ENCODE data around the gene ATAD3B. TPM values are rescaled to one million over a fixed set of nuclear protein-coding genes. Genes with fewer than 3 reads are reported as not detected.
"Not testable (repeated sequence)": the region's sequence is repeated elsewhere in the genome, so short reads cannot be mapped to it uniquely, and the experiment has no call there.

Gene ATAD3B
- total RNA-seq, 2 donors from 2014 or later, result 15.4 to 30.9 TPM

- H3K36me3 ChIP-seq, result no peaks in the 10 kb centered on the region
- H3K9me3 ChIP-seq, result no peaks in the 10 kb centered on the region
- DNase-seq (ENCODE audit: low spot score) (no peak), ATAC-seq (ENCODE audit: insufficient number of reproducible peaks, low FRiP score, low read depth) (no peak)
- no peaks in the 10 kb centered on the region for H3K27me3 ChIP-seq (replicated peaks; ENCODE audit: insufficient read depth)
- H3K4me3 ChIP-seq, result no peak overlapping the region
- no peak overlapping the region for H3K27ac ChIP-seq
- TF ChIP-seq CTCF (IDR thresholded peaks at IDR 0.05), result no peak
- no peaks in the 10 kb centered on the region for H3K4me1 ChIP-seq (ENCODE audit: control insufficient read depth in 1 of 2, low read depth in 2 of 2)
Observed at GRCh38 chr1:1451696-1452364, 19.7 kb upstream of the ATAD3B start.

- not testable (repeated sequence) for ATAC-seq (ENCODE audit: insufficient number of reproducible peaks, low FRiP score, low read depth); H3K4me3 ChIP-seq; H3K4me1 ChIP-seq (ENCODE audit: control insufficient read depth in 1 of 2, low read depth in 2 of 2)
Observed at GRCh38 chr1:1452365-1452739, 19.2 kb upstream of the ATAD3B start.

GRCh38 chr1:1452882-1453281 is 18.7 kb upstream of the ATAD3B start:
- ATAC-seq (ENCODE audit: insufficient number of reproducible peaks, low FRiP score, low read depth), result no peak
- no peak for DNase-seq (ENCODE audit: low spot score)
- TF ChIP-seq CTCF (IDR thresholded peaks at IDR 0.05), result no peak

More at GRCh38 chr1:1452365-1452739, 19.2 kb upstream of the ATAD3B start:
- H3K36me3 ChIP-seq; H3K27ac ChIP-seq; H3K27me3 ChIP-seq (replicated peaks; ENCODE audit: insufficient read depth); H3K9me3 ChIP-seq; DNase-seq (ENCODE audit: low spot score): not testable (repeated sequence)

GRCh38 chr1:1454286-1455056 is 17.1 kb upstream of the ATAD3B start:
- not testable (repeated sequence) for DNase-seq (ENCODE audit: low spot score); H3K4me1 ChIP-seq (ENCODE audit: control insufficient read depth in 1 of 2, low read depth in 2 of 2); H3K27ac ChIP-seq; ATAC-seq (ENCODE audit: insufficient number of reproducible peaks, low FRiP score, low read depth); H3K9me3 ChIP-seq; H3K27me3 ChIP-seq (replicated peaks; ENCODE audit: insufficient read depth); H3K4me3 ChIP-seq; H3K36me3 ChIP-seq

More at GRCh38 chr1:1452882-1453281, 18.7 kb upstream of the ATAD3B start:
- H3K36me3 ChIP-seq, result no peaks in the 10 kb centered on the region
- no peaks in the 10 kb centered on the region for H3K9me3 ChIP-seq
- H3K27ac ChIP-seq, result no peak overlapping the region
- no peaks in the 10 kb centered on the region for H3K4me1 ChIP-seq (ENCODE audit: control insufficient read depth in 1 of 2, low read depth in 2 of 2)
- H3K27me3 ChIP-seq (replicated peaks; ENCODE audit: insufficient read depth), result no peaks in the 10 kb centered on the region
- no peak overlapping the region for H3K4me3 ChIP-seq

- Histone ChIP-seq H3K36me3 (no peaks in the 10 kb centered on the region), H3K27ac (no peak overlapping the region), H3K27me3 (replicated peaks; ENCODE audit: insufficient read depth) (no peaks in the 10 kb centered on the region), H3K4me1 (ENCODE audit: control insufficient read depth in 1 of 2, low read depth in 2 of 2) (no peaks in the 10 kb centered on the region), H3K4me3 (no peak overlapping the region), H3K9me3 (no peaks in the 10 kb centered on the region)
- DNase-seq (ENCODE audit: low spot score), result no peak
- no peak for TF ChIP-seq CTCF (IDR thresholded peaks at IDR 0.05)
- ATAC-seq (ENCODE audit: insufficient number of reproducible peaks, low FRiP score, low read depth), result no peak
Observed at GRCh38 chr1:1455366-1455884, 16.1 kb upstream of the ATAD3B start.

- not testable (repeated sequence) for H3K4me1 ChIP-seq (ENCODE audit: control insufficient read depth in 1 of 2, low read depth in 2 of 2); ATAC-seq (ENCODE audit: insufficient number of reproducible peaks, low FRiP score, low read depth); H3K4me3 ChIP-seq; H3K27me3 ChIP-seq (replicated peaks; ENCODE audit: insufficient read depth); H3K27ac ChIP-seq; DNase-seq (ENCODE audit: low spot score); H3K9me3 ChIP-seq; H3K36me3 ChIP-seq
Observed at GRCh38 chr1:1455934-1456333, 15.6 kb upstream of the ATAD3B start.

- not testable (repeated sequence) for H3K36me3 ChIP-seq, H3K9me3 ChIP-seq
Observed at GRCh38 chr1:1456683-1457255, 14.8 kb upstream of the ATAD3B start.

GRCh38 chr1:1459156-1459555 is 12.4 kb upstream of the ATAD3B start:
- not testable (repeated sequence) for DNase-seq (ENCODE audit: low spot score); H3K36me3 ChIP-seq; H3K4me1 ChIP-seq (ENCODE audit: control insufficient read depth in 1 of 2, low read depth in 2 of 2); H3K27ac ChIP-seq; H3K9me3 ChIP-seq; H3K27me3 ChIP-seq (replicated peaks; ENCODE audit: insufficient read depth); ATAC-seq (ENCODE audit: insufficient number of reproducible peaks, low FRiP score, low read depth); H3K4me3 ChIP-seq

More at GRCh38 chr1:1456683-1457255, 14.8 kb upstream of the ATAD3B start:
- ATAC-seq (ENCODE audit: insufficient number of reproducible peaks, low FRiP score, low read depth); H3K27ac ChIP-seq; DNase-seq (ENCODE audit: low spot score); H3K4me3 ChIP-seq; H3K27me3 ChIP-seq (replicated peaks; ENCODE audit: insufficient read depth); H3K4me1 ChIP-seq (ENCODE audit: control insufficient read depth in 1 of 2, low read depth in 2 of 2): not testable (repeated sequence)

- not testable (repeated sequence) for H3K27me3 ChIP-seq (replicated peaks; ENCODE audit: insufficient read depth); H3K4me3 ChIP-seq; H3K4me1 ChIP-seq (ENCODE audit: control insufficient read depth in 1 of 2, low read depth in 2 of 2); H3K27ac ChIP-seq; ATAC-seq (ENCODE audit: insufficient number of reproducible peaks, low FRiP score, low read depth); DNase-seq (ENCODE audit: low spot score); H3K9me3 ChIP-seq; H3K36me3 ChIP-seq
Observed at GRCh38 chr1:1459711-1460110, 11.9 kb upstream of the ATAD3B start.

All from thoracic aorta (tissue), 2 donors.